Glomerular visceral epithelial cell (primary cell): Measurements from ENCODE around the gene MACF1.

Experiments
- DNase-seq: peaks from one replicate; pipeline ENCODE4 v3.0.0-alpha.2; 2016; ENCODE audit errors: extremely low spot score

MACF1 gene

DNA sequence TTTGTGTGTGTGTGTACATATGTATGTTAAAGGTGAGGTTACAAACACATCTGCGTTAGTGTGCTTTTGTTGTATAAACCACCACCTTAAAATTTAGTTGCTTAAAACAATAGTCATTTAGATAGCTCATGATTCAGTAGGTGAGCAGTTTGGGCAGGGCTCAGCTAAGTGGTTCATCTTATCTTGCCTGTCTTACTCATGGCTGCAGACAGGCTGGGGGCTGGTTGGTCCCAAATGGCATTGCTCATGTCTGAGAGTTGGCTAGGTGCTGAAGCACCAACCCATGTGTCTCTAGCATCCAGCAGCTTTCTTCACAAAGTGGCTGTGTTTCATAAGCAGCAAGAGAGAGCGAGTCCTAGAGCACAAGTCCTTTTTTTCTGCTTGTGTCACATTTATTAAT, 91.4 kb downstream of the MACF1 start:
- no peak for DNase-seq

GRCh38 chr1:39297551-39297950, 93.1 kb downstream of the MACF1 start:
- DNase-seq = no peak

DNA sequence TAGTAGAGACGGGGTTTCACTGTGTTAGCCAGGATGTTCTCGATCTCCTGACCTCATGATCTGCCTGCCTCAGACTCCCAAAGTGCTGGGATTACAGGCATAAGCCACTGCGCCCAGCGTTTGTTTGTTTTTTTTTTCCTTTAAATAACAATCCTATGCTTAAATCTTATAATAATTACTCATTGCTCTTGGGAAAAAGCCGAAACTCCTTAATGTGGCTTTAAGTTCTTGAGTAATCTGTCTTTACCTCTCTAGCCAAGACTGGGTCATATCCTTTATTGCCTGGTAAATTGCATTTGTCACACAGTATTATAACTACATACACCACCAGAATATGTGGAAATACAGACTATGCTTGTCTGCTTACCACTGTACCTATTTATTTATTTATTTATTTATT, 97.1 kb downstream of the MACF1 start:
- no peak for DNase-seq

GRCh38 chr1:39305555-39305954, 101.1 kb downstream of the MACF1 start:
- DNase-seq = no peak

GRCh38 chr1:39310015-39310414, 105.5 kb downstream of the MACF1 start:
- no peak for DNase-seq

GRCh38 chr1:39310691-39311090, 106.2 kb downstream of the MACF1 start:
- DNase-seq = no peak

DNA sequence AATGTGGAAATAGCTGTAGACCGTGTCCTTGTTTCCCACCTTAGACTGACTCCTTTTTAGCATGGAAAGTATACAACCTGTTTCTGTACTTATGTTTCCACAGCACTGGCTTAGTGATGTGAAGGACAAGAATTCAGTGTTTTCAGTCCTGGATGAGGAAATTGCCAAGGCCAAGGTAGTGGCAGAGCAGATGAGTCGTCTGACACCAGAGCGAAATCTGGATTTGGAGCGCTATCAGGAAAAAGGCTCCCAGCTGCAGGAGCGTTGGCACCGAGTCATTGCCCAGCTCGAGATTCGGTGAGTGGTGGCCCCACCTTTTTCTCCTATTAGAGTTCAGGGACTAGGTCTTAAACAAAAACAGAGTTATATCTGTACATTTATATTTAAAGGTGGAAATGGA, 112.6 kb downstream of the MACF1 start:
- DNase-seq = no peak

DNA sequence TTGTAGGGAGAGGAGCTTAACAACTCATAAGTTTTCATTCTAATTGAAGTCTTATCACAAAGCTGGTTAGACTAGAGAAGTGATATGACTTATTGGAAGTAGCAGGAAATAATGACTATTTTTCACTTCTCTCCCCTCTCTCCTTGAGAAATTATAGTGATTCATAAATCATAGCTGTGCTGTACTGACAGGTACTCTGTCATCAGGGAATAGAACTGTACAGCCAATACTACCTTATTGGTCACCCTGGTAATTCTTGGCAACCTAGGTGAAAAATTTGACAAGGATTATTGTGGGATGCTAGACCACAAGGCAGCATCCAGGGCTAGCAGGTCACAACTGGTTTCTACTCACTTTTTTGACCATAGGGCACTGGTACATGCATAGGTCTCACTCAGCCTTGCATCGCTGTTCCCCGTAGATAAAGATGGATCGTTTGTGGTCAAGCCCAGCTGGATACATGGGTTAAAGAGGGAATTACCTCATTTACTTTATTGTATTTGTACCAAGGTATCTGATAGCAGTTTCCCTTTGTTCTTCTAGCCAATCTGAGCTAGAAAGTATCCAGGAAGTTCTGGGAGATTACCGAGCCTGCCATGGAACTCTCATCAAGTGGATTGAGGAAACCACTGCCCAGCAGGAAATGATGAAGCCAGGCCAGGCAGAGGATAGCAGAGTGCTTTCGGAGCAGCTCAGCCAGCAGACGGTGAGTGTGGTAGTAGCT, 113.6 kb downstream of the MACF1 start:
- no peak for DNase-seq

- DNase-seq = no peak
Measured at GRCh38 chr1:39321979-39322378, 117.5 kb downstream of the MACF1 start.

DNA sequence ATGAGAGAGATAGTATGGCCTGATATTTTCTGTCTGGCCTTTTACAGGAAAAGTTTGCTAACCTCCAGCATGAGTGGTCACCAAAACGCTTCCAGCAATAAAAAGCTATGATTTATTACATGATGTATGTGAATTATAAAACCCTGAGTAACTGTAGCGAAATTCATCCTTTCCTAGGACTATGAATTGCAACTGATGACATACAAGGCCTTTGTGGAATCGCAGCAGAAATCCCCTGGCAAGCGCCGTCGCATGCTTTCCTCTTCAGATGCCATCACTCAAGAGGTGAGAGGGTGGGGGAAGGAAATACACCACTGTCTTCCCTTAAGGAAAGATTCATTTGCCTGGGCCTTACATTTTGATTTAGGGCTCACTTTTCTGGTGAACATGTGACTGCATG, 117.9 kb downstream of the MACF1 start:
- DNase-seq = no peak

GRCh38 chr1:39324888-39325287, 120.4 kb downstream of the MACF1 start:
- DNase-seq = no peak

DNA sequence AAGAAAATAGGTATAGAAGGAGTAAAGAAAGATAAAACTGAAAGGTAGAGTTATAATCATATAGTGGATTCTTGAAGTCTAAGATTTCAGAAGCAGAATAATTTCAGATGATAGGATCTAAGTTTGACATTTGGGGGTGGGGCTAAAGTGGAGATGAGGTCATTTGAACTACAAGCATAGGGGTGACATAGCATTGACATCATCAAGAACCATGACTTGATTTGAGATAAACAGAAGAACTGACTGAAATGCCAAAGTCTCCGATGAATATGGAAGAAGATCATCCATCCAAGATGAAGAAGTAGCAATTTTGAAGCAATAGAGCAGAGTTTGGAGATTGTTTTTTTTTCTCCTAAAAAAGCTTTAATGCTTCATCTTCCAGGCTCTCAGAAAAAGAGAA, 122.3 kb downstream of the MACF1 start:
- DNase-seq = no peak

DNA sequence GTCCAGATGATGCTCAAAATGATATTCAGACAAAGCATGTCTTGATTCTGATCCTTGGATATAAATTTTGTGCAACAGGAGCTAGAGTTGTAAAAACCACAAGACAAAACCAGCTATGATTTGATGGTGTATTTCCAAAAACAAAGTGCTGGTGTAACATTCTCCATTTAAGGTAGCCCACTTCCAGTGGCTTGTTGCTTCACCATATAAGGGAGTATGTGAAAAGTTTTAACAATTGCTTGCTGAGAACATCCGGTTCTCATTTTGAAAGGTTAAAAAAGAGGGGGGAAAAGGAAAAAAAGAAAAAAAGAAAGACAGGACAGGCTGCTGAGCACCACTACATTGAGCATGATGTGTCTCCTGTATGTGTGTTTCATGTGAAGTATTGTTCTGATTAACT, 123.6 kb downstream of the MACF1 start:
- no peak for DNase-seq

DNA sequence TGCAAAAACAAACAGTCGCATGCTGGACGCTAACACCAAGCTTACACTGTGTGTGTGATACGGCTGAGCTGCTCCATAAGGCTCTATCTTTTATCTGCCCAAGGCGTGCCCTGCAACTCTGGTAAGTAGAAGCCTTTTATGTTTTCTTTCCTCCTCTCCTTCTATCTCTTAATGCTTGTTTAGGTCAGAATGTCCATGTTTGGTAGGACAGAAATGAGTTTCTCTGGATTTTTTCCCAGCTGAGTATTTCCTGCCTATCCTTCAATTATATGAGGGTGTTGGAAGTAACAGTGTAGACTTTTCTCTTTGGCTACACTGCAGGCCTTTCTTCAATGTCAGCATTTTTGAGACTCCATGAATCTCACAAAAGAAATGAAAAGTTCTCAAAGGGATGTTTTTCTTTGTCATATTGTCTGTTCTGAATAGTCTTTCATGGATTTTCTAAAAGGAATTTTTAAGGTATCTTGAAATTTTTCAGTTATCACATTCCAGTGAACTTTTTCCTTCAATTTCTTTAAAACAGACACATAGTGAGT, 124.2 kb downstream of the MACF1 start:
- no peak for DNase-seq

DNA sequence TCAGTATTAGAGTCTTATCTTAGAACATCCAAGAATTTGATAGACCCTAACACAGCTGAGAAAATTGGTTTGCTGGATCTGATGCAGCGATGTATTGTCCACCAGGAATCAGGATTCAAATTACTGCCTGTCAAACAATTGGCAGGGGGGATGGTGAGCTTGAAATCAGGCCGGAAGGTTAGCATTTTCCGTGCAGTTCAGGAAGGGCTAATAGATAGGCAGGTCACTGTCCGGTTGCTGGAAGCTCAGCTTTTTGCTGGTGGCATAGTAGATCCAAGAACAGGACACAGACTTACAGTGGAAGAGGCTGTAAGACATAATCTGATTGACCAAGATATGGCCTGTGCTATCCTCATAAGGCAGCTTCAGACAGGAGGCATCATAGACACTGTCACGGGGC, 127.2 kb downstream of the MACF1 start:
- no peak for DNase-seq

DNA sequence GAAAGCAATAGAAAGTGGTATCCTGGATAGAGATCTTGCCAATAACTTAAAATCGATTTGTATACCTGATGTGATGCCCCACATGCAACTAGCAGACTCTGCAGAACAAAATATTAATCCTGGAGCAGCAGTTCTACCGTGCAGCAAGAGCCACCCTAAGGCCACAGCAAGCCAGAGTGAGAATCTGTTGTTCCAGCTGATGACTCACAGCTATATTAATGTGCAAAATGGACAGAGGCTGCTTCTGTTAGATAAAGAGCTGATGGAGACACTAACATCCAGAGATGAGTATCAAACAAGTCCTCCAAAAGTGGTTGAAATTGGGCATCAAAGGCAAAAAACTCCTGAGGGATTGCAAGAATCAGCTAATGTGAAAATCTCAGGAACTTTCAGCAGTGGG, 127.8 kb downstream of the MACF1 start:
- no peak for DNase-seq

DNA sequence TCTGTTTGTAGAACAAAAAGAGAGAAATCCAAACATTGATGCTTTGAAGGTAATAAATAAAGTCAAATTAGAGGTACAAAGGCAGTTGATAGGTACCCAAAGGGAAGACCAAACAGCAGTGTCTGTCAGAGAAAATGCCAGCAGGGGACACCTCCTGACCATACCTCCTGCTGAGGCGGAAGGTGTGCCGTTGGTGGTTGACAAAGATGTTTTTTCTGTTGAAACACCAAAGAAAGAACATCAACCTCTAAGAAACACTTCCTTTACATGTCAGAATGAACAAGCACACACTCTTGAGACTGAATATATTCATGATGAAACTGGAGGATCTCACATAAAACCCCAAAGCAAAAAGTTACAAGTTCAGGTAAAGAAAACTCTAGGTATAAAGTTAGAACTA, 128.3 kb downstream of the MACF1 start:
- DNase-seq = no peak

DNA sequence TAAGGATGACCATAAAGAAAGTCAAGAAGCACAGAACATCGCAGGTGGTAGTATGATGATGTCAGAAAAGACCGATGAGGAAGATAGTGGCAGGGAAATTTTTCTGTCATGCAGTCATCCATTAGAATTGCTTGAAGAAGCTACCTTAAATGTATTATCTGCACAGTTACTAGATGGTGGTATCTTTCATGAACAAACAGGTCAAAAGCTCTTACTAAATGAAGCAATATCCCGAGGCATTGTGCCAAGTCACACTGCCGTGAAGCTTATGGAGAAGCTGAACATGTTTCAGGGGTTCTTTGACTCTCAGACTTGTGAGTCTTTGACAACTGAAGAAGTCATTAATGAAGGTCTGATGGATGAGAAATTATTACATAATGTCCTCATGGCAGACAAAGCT, 128.8 kb downstream of the MACF1 start:
- DNase-seq = peak; percentile 5

- DNase-seq = no peak
Measured at GRCh38 chr1:39335216-39335615, 130.7 kb downstream of the MACF1 start.

GRCh38 chr1:39337067-39337466, 132.6 kb downstream of the MACF1 start:
- no peak for DNase-seq

DNA sequence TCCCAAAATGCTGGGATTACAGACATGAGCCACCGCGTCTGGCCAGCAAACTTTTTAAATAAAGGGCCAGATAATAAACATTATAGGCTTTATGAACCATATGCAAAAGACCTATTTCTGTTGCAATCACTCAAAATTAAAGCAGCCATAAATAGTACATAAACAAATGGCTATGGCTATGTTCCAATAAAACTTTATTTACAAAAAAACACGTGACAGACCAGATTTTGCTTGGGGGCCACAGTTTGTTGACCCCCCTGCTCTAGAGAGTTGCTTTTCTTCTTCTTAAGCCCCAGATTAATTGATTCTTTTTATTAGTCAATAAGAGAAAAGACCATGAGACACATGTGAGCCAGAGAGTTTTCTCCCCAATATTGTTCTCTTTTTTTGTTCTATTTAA, 138.3 kb downstream of the MACF1 start:
- no peak for DNase-seq

- DNase-seq = peak; percentile 50
Measured at GRCh38 chr1:39344394-39345154, 140.1 kb downstream of the MACF1 start.

- DNase-seq = no peak
Measured at GRCh38 chr1:39346872-39347271, 142.4 kb downstream of the MACF1 start.
